B cell (primary cell): ENCODE data around the gene PDE3A.

Experiments
- CTCF ChIP-seq: fragments of 200-600 bp; IDR thresholded peaks from one replicate; pipeline ENCODE4 v1.8.0; 2022; ENCODE audit warnings: antibody characterized with exemption, mild to moderate bottlenecking
- EZH2 ChIP-seq: IDR thresholded peaks from 2 replicates; pipeline ENCODE4 v1.6.1; 2012; ENCODE audit warnings: borderline replicate concordance, low read depth, mild to moderate bottlenecking, moderate library complexity, low read length; ENCODE audit not compliant: insufficient read depth, poor library complexity, severe bottlenecking

- TF ChIP-seq CTCF (no peak), EZH2 (no peak)
These were observed 26.2 kb upstream of the PDE3A start for GRCh38 chr12:20342111-20342510.
